Breast epithelium (tissue), 4 donors: ENCODE data around the gene ARL4C. TPM values are rescaled to one million over a fixed set of nuclear protein-coding genes. Genes with fewer than 3 reads are reported as not detected.

ENCODE experiments used
- DNase-seq, 2 donors: peaks; one replicate each; pipeline ENCODE4 v3.0.0-alpha.2; 2019; ENCODE audit warnings: low spot score in 2 of 2
- H3K27ac ChIP-seq, 2 donors: fragments of 200-600 bp; sonication (generic) in 1 of 2; one replicate each; pipeline ENCODE4 v1.5.1; 2016 to 2019; ENCODE audit warnings: mild to moderate bottlenecking in 1 of 2
- H3K27me3 ChIP-seq, 2 donors: fragments of 200-600 bp; sonication (generic) in 1 of 2; one replicate each; pipeline versions ENCODE4 v1.5.1 to v1.6.0; 2017 to 2019; ENCODE audit warnings: control low read depth in 1 of 2, mild to moderate bottlenecking in 1 of 2
- H3K36me3 ChIP-seq: fragments of 200-600 bp; one replicate; pipeline ENCODE4 v1.5.1; 2019
- H3K4me1 ChIP-seq, 2 donors: fragments of 200-600 bp; sonication (generic); one replicate each; pipeline ENCODE4 v1.5.1; 2016 to 2019; ENCODE audit warnings: control low read depth in 1 of 2
- H3K4me3 ChIP-seq, 3 donors: fragments of 200-600 bp; sonication (generic); 1 replicate in 2 of 3; 2 replicates in 1 of 3; pipeline ENCODE4 v1.5.1; 2016 to 2019; ENCODE audit warnings: mild to moderate bottlenecking in 3 of 3, moderate library complexity in 2 of 3
- H3K9me3 ChIP-seq, 2 donors: fragments of 200-600 bp; sonication (generic) in 1 of 2; one replicate each; pipeline ENCODE4 v1.5.1; 2016 to 2019; ENCODE audit warnings: control low read depth in 1 of 2
- POLR2A ChIP-seq: fragments of 450-650 bp; IDR thresholded peaks from one replicate; pipeline ENCODE4 v1.6.1; 2016; ENCODE audit warnings: antibody characterized with exemption, mild to moderate bottlenecking, moderate library complexity
- POLR2AphosphoS5 ChIP-seq, 3 donors: sonication (generic); formaldehyde crosslinking; IDR thresholded peaks; one replicate each; pipeline ENCODE4 v1.6.1; 2017; ENCODE audit warnings: antibody characterized with exemption in 3 of 3
- intact Hi-C: fragments of 100-400 bp; cut with DNase I; formaldehyde crosslinking; loops from one replicate; pipeline ENCODE4 v1.15.1; 2023; ENCODE audit warnings: low total_unique reads
- total RNA-seq, 3 donors: library from RNA; depleted of rRNA; stranded (reverse); fragments of >200 nt; gene quantifications; one replicate each; pipeline ENCODE4 v1.1.0, GENCODE V29; 2016
- TF ChIP-seq, protein P1 (sequence below), 3 donors: fragments of 450-650 bp; IDR thresholded peaks; one replicate each; pipeline ENCODE4 v1.5.1; 2016 to 2017; ENCODE audit warnings: antibody characterized with exemption in 3 of 3, mild to moderate bottlenecking in 3 of 3, moderate library complexity in 3 of 3

Gene ARL4C
- total RNA-seq, 3 donors from 2014 or later, result 16.1 to 61.0 (median 23.5) TPM

DNA sequence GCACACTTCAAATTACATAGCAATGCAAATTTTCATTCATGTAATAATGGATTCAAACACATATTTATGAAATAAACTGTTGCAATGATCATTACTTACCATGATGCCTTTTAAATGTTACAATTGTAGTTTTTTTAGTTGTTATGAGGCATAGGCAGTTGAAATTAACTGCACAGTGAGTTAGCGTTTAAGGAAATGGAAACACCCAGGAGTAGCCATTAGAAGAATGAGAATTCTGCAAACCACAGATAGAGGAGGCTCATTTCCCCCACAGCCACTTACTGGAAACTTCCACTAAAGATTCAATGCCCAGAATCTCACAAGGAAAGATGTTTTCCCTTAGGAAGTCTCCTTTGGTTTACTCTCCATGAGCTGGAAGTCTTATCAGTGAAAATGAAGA lies 8.4 kb downstream of the ARL4C start:
- intact Hi-C loops, result no loop called here
- Histone ChIP-seq H3K9me3 (no peaks in the 10 kb centered on the region), H3K27ac (no peak overlapping the region)

DNA sequence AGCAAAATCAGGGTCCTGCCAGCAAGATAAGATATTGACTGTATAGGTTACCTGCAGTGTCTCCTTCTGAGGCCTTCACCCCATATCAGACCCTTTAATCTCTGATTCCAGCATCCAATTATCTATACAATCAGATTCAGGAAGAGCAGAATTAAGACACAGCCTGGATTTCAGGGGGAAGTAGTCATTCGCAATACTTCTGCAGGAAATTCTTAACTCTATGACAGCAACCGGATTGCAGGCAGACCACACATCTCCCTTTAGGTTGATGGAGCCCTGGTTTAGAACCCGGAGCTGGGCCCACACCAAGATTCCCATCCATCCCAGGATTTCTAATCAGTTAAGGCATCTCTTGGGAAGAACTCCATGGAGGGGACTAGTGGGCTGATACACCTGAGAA lies 9.5 kb downstream of the ARL4C start:
- no peak for DNase-seq
- Histone ChIP-seq H3K4me3 (no peak overlapping the region), H3K4me1 (no peaks in the 10 kb centered on the region), H3K27me3 (no peaks in the 10 kb centered on the region), H3K27ac (no peak overlapping the region), H3K9me3 (no peaks in the 10 kb centered on the region), H3K36me3 (no peaks in the 10 kb centered on the region)
- TF ChIP-seq POLR2A (no peak), POLR2AphosphoS5 (IDR thresholded peaks at IDR 0.05) (no peak)
- TF ChIP-seq, protein P1, sequence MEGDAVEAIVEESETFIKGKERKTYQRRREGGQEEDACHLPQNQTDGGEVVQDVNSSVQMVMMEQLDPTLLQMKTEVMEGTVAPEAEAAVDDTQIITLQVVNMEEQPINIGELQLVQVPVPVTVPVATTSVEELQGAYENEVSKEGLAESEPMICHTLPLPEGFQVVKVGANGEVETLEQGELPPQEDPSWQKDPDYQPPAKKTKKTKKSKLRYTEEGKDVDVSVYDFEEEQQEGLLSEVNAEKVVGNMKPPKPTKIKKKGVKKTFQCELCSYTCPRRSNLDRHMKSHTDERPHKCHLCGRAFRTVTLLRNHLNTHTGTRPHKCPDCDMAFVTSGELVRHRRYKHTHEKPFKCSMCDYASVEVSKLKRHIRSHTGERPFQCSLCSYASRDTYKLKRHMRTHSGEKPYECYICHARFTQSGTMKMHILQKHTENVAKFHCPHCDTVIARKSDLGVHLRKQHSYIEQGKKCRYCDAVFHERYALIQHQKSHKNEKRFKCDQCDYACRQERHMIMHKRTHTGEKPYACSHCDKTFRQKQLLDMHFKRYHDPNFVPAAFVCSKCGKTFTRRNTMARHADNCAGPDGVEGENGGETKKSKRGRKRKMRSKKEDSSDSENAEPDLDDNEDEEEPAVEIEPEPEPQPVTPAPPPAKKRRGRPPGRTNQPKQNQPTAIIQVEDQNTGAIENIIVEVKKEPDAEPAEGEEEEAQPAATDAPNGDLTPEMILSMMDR (IDR thresholded peaks at IDR 0.05), result no peak
- intact Hi-C loops, result no loop called here

More for the DNA sequence above, 8.4 kb downstream of the ARL4C start:
- Histone ChIP-seq H3K27me3 (no peaks in the 10 kb centered on the region), H3K4me1 (no peaks in the 10 kb centered on the region), H3K36me3 (no peaks in the 10 kb centered on the region), H3K4me3 (no peak overlapping the region)
- DNase-seq, result no peak
- TF ChIP-seq POLR2A, result no peak
- TF ChIP-seq POLR2AphosphoS5 (IDR thresholded peaks at IDR 0.05), result no peak
- TF ChIP-seq, protein P1 (IDR thresholded peaks at IDR 0.05), result no peak

DNA sequence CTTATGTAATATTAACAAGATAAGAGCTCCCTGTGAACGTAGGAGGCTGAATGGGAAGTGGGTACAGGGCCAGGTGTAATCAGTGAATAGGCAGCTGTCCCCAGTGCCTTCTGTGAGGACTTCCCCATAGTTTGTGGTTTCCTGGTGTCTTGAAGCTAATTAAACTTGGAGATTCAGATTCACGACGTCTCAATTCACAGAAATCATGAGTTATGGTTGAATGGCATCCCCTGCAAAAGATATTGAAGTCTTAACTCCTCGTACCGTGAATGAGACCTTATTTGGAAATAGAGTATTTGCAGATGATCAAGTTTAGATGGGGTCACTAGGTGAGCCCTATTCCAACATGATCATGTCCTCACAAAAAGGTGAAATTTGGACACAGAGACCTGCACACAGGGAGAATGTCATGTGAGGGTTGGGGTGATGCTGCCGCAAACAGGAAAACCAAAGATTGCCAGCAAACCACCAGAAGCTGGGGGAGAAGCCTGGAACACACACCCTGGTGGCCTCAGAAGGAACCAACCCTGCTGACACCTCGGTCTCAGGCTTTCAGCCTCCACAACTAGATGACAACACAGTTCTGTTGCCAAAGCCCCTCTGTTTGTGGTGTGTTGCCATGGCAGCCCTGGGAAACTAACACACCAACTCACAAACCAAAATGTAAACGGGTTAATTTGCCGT lies 13.2 kb downstream of the ARL4C start:
- TF ChIP-seq, protein P1 (IDR thresholded peaks at IDR 0.05), result no peak
- TF ChIP-seq POLR2A (no peak), POLR2AphosphoS5 (IDR thresholded peaks at IDR 0.05) (no peak)
- DNase-seq, result no peak
- H3K9me3 ChIP-seq, result no peaks in the 10 kb centered on the region
- no peaks in the 10 kb centered on the region for H3K27me3 ChIP-seq
- no peaks in the 10 kb centered on the region for H3K4me1 ChIP-seq
- no peaks in the 10 kb centered on the region for H3K36me3 ChIP-seq
- H3K27ac ChIP-seq, result no peak overlapping the region
- H3K4me3 ChIP-seq, result no peak overlapping the region
- intact Hi-C loops, result no loop called here

DNA sequence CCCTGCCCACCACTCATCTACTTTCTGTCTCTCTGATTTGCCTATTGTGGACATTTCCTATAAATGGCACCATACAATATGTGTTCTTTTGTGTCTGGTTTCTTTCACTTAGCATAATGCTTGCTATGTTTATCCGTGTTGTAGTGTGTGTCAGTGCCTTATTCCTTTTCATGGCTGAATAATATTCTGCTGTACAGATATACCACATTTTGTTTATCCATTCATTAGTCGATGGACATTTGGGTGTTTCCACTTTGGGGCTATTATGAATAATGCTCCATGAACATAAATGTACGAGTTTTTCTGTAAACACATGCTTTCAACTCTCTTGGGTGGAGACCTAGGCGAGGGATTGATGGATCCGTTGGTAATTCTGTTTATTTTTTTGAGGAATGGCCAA lies 15.6 kb downstream of the ARL4C start:
- Histone ChIP-seq H3K27ac (no peak overlapping the region), H3K9me3 (no peaks in the 10 kb centered on the region), H3K36me3 (no peaks in the 10 kb centered on the region), H3K4me3 (no peak overlapping the region), H3K4me1 (no peaks in the 10 kb centered on the region), H3K27me3 (no peaks in the 10 kb centered on the region)
- intact Hi-C loops, result no loop called here
- no peak for DNase-seq
- TF ChIP-seq, protein P1 (IDR thresholded peaks at IDR 0.05), result no peak
- TF ChIP-seq POLR2A (no peak), POLR2AphosphoS5 (IDR thresholded peaks at IDR 0.05) (no peak)

DNA sequence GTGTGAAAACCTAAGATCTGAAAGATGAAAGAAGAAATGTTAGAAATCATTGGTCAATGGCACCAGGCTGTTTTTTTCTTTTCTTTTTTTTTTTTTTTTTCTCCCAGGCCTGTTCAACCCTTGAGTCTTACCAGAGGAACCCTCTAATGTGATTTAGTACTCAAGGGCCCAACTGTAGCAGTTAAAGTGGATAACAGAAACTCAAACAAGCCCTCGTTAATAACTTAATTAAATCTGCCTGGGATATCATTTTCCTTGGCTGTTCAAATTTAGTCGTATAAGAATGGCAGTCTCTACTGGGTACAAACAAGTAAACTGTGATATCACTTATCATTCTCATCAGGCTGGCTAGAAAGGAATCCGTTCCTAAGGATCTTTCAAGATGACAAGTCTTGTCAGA lies 16.5 kb downstream of the ARL4C start:
- Histone ChIP-seq H3K27me3 (no peaks in the 10 kb centered on the region), H3K4me3 (no peak overlapping the region), H3K4me1 (no peaks in the 10 kb centered on the region), H3K36me3 (no peaks in the 10 kb centered on the region), H3K9me3 (no peaks in the 10 kb centered on the region), H3K27ac (no peak overlapping the region)
- TF ChIP-seq POLR2AphosphoS5 (IDR thresholded peaks at IDR 0.05), result no peak
- TF ChIP-seq, protein P1 (IDR thresholded peaks at IDR 0.05), result no peak
- no peak for TF ChIP-seq POLR2A
- DNase-seq, result no peak
- intact Hi-C loops, result no loop called here
